GM23338 (cell line): ENCODE measurements around the gene PHLDB2. TPM values are rescaled to one million over a fixed set of nuclear protein-coding genes. Genes with fewer than 3 reads are reported as not detected.

Experiments
- ATAC-seq: fragments of 200-7000 bp; cut with Tn5 transposase; 3 replicates; pipeline ENCODE4 v1.9.1; 2020
- DNase-seq: peaks from one replicate; pipeline ENCODE4 v3.0.0-alpha.2; 2015; ENCODE audit warnings: low spot score
- H2AFZ ChIP-seq: fragments of 200-600 bp; sonication (generic); 2 replicates; pipeline ENCODE4 v1.8.0; 2016; ENCODE audit warnings: antibody characterized with exemption, mild to moderate bottlenecking, moderate library complexity
- H3F3A ChIP-seq: fragments of 200-600 bp; sonication (generic); replicated peaks from 2 replicates; pipeline ENCODE4 v1.8.0; 2017; ENCODE audit warnings: antibody characterized with exemption, mixed run types, low read depth
- H3K27ac ChIP-seq: fragments of 200-600 bp; sonication (generic); 2 replicates; pipeline ENCODE4 v1.6.1; 2016; ENCODE audit warnings: low read depth
- H3K27me3 ChIP-seq: fragments of 200-600 bp; sonication (generic); 2 replicates; pipeline ENCODE4 v1.8.0; 2016; ENCODE audit warnings: mild to moderate bottlenecking, mixed run types, moderate library complexity; ENCODE audit not compliant: insufficient read depth
- H3K36me3 ChIP-seq: fragments of 200-600 bp; sonication (generic); 2 replicates; pipeline ENCODE4 v1.8.0; 2016; ENCODE audit warnings: mild to moderate bottlenecking; ENCODE audit not compliant: insufficient read depth
- H3K4me1 ChIP-seq: fragments of 200-600 bp; sonication (generic); 2 replicates; pipeline ENCODE4 v1.8.0; 2016; ENCODE audit warnings: mild to moderate bottlenecking, moderate library complexity; ENCODE audit not compliant: insufficient read depth
- H3K4me2 ChIP-seq: fragments of 200-600 bp; sonication (generic); 2 replicates; pipeline ENCODE4 v1.7.1; 2017; ENCODE audit warnings: mixed run types
- H3K4me3 ChIP-seq: fragments of 200-600 bp; sonication (generic); 2 replicates; pipeline ENCODE4 v1.6.1; 2016; ENCODE audit warnings: mixed run types
- H3K79me2 ChIP-seq: fragments of 200-600 bp; sonication (generic); replicated peaks from 2 replicates; pipeline ENCODE4 v1.8.0; 2017; ENCODE audit warnings: mild to moderate bottlenecking; ENCODE audit not compliant: insufficient read depth
- H3K9me2 ChIP-seq: fragments of 200-600 bp; sonication (generic); 2 replicates; pipeline ENCODE4 v1.8.0; 2017; ENCODE audit not compliant: insufficient read depth
- H4K20me1 ChIP-seq: fragments of 200-600 bp; sonication (generic); replicated peaks from 2 replicates; pipeline ENCODE4 v1.8.0; 2017; ENCODE audit warnings: mild to moderate bottlenecking; ENCODE audit not compliant: insufficient read depth
- H3K27ac Mint-ChIP-seq: 2 replicates; pipeline ENCODE4 v1.8.0; 2020; ENCODE audit warnings: inconsistent platforms, mild to moderate bottlenecking, moderate library complexity, mixed read lengths
- H3K27me3 Mint-ChIP-seq: 3 replicates; pipeline ENCODE4 v1.8.0; 2022; ENCODE audit warnings: low read depth, mild to moderate bottlenecking, moderate library complexity, mixed read lengths, inconsistent platforms; ENCODE audit not compliant: insufficient read depth, poor library complexity
- H3K36me3 Mint-ChIP-seq: 3 replicates; pipeline ENCODE4 v1.8.0; 2021; ENCODE audit warnings: low read depth, mild to moderate bottlenecking, inconsistent platforms, moderate library complexity, mixed read lengths
- H3K4me1 Mint-ChIP-seq: 3 replicates; pipeline ENCODE4 v1.8.0; 2020; ENCODE audit warnings: mild to moderate bottlenecking, inconsistent platforms, mixed read lengths
- H3K4me3 Mint-ChIP-seq: 3 replicates; pipeline ENCODE4 v1.8.0; 2021; ENCODE audit warnings: moderate library complexity, mild to moderate bottlenecking, inconsistent platforms, mixed read lengths
- H3K9me3 Mint-ChIP-seq: 3 replicates; pipeline ENCODE4 v1.8.0; 2020; ENCODE audit warnings: moderate library complexity, mild to moderate bottlenecking, inconsistent platforms, mixed read lengths
- CREB1 ChIP-seq: fragments of 250-450 bp; sonication (Bioruptor Pico); IDR thresholded peaks from 2 replicates; pipeline ENCODE4 v1.5.0; 2020; ENCODE audit warnings: low read depth, mild to moderate bottlenecking, moderate library complexity
- CTCF ChIP-seq, 2 experiments: fragments of 200-600 bp in 1 of 2; sonication (generic) in 1 of 2; conservative IDR thresholded peaks; 2 replicates each; pipeline versions ENCODE4 v1.5.1 to v1.6.1; 2016 to 2017; ENCODE audit warnings: antibody characterized with exemption in 2 of 2, low read depth in 2 of 2, mild to moderate bottlenecking in 2 of 2, moderate library complexity in 1 of 2
- EZH2 ChIP-seq: fragments of 200-600 bp; sonication (generic); IDR thresholded peaks from one replicate; pipeline ENCODE4 v1.8.0; 2017; ENCODE audit warnings: antibody characterized with exemption, mild to moderate bottlenecking, low read depth; ENCODE audit not compliant: unreplicated experiment
- EZH2phosphoT487 ChIP-seq: fragments of 200-600 bp; sonication (generic); IDR thresholded peaks from one replicate; pipeline ENCODE4 v1.8.1; 2018; ENCODE audit warnings: antibody characterized with exemption; ENCODE audit not compliant: unreplicated experiment
- JUNB ChIP-seq: IDR thresholded peaks from one replicate; pipeline ENCODE4 v1.6.1; 2016; ENCODE audit warnings: antibody characterized with exemption; ENCODE audit not compliant: unreplicated experiment
- NANOG ChIP-seq: IDR thresholded peaks from 2 replicates; pipeline ENCODE4 v1.6.1; 2016; ENCODE audit warnings: antibody characterized with exemption, borderline replicate concordance
- POLR2AphosphoS5 ChIP-seq: IDR thresholded peaks from 2 replicates; pipeline ENCODE4 v1.6.1; 2016; ENCODE audit warnings: antibody characterized with exemption, low read depth
- STAT1 ChIP-seq: IDR thresholded peaks from one replicate; pipeline ENCODE4 v1.6.1; 2016; ENCODE audit warnings: antibody characterized with exemption; ENCODE audit not compliant: unreplicated experiment
- ZNF114 ChIP-seq: fragments of 250-450 bp; sonication (Bioruptor Pico); IDR thresholded peaks from 2 replicates; pipeline ENCODE4 v1.5.0; 2020; ENCODE audit warnings: mild to moderate bottlenecking, moderate library complexity
- ZNF331 ChIP-seq: fragments of 250-450 bp; sonication (Bioruptor Pico); IDR thresholded peaks from 2 replicates; pipeline ENCODE4 v1.5.0; 2020; ENCODE audit warnings: low read depth, mild to moderate bottlenecking, moderate library complexity
- polyA plus RNA-seq: library from polyadenylated mRNA; unstranded; fragments of >200 nt; fragmentation: Nextera tagmentation; extraction: Ambion mirVana; gene quantifications from 2 replicates; pipeline ENCODE4 v1.2.1, GENCODE V29; 2016
- total RNA-seq: library from RNA; depleted of rRNA; stranded (reverse); fragments of >200 nt; shearing (Covaris generic); gene quantifications from 2 replicates; pipeline ENCODE4 v1.2.3, GENCODE V29; 2014
- TF ChIP-seq, protein P1 (sequence below): IDR thresholded peaks from 2 replicates; pipeline ENCODE4 v1.6.1; 2016; ENCODE audit warnings: antibody characterized with exemption
- TF ChIP-seq, protein P2 (sequence below): IDR thresholded peaks from one replicate; pipeline ENCODE4 v1.6.1; 2018; ENCODE audit warnings: antibody characterized with exemption; ENCODE audit not compliant: unreplicated experiment
- TF ChIP-seq, protein P3 (sequence below): fragments of 250-450 bp; sonication (Bioruptor Pico); IDR thresholded peaks from 2 replicates; pipeline ENCODE4 v1.5.0; 2020; ENCODE audit warnings: mild to moderate bottlenecking, moderate library complexity

PHLDB2 gene
- total and polyA plus RNA-seq, 2 experiments from 2014 or later: 19.5 to 33.7 TPM

DNA sequence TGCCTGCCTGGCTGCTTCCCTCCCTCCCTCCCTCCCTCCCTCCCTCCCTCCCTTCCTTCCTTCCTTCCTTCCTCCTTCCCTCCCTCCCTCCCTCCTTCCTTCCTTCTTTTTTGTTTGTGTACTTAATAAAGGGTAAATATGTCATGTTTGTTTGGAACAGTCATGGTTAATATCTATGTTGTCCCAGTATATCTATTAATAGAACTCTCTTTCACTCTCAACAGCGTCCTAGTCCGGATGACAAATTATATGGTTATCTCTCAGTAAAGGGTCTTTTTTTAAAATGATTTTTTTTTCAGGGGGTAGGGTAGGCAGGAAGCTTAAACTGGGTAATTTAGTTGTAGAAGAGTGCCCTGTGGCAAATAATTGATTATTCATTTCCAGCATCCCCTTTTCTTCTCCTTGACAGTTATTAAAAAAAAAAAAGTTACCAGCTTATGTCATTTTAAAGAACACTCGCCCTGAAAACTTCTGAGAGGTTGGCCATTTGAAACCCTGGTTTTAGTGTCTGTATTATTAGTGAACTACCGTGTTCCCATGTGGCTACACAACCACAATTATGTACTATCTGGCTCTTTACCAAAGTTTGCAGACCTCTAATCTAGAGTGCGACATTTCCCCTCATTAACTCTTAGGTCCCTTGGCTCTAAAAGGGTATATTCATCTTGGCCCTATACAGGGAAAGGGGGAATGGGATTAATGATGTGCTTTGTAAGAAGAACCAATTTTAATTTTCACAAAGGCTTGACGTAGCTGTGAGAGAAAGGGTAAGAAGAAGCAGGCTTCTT is 153.3 kb downstream of the PHLDB2 start:
- no peaks in the 10 kb centered on the region for H3K9me2 ChIP-seq
- ATAC-seq (no peak), DNase-seq (no peak)
- H3K4me3 ChIP-seq: no peak overlapping the region
- no peaks in the 10 kb centered on the region for H3K79me2 ChIP-seq
- no peaks in the 10 kb centered on the region for H3K36me3 Mint-ChIP-seq
- H3K27ac Mint-ChIP-seq: no peak overlapping the region
- H3K36me3 ChIP-seq: no peaks in the 10 kb centered on the region
- no peaks in the 10 kb centered on the region for H3K9me3 Mint-ChIP-seq
- TF ChIP-seq, protein P1, sequence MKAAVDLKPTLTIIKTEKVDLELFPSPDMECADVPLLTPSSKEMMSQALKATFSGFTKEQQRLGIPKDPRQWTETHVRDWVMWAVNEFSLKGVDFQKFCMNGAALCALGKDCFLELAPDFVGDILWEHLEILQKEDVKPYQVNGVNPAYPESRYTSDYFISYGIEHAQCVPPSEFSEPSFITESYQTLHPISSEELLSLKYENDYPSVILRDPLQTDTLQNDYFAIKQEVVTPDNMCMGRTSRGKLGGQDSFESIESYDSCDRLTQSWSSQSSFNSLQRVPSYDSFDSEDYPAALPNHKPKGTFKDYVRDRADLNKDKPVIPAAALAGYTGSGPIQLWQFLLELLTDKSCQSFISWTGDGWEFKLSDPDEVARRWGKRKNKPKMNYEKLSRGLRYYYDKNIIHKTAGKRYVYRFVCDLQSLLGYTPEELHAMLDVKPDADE: no peak
- TF ChIP-seq STAT1 (no peak), POLR2AphosphoS5 (no peak), NANOG (no peak), CREB1 (CRISPR knock-in tag) (no peak), ZNF331 (CRISPR knock-in tag) (no peak), CTCF (conservative IDR thresholded peaks at IDR 0.05; ENCODE audit: low read depth in 2 of 2) (no peak), EZH2phosphoT487 (no peak), JUNB (no peak), EZH2 (no peak), ZNF114 (CRISPR knock-in tag) (no peak)
- TF ChIP-seq, protein P2, sequence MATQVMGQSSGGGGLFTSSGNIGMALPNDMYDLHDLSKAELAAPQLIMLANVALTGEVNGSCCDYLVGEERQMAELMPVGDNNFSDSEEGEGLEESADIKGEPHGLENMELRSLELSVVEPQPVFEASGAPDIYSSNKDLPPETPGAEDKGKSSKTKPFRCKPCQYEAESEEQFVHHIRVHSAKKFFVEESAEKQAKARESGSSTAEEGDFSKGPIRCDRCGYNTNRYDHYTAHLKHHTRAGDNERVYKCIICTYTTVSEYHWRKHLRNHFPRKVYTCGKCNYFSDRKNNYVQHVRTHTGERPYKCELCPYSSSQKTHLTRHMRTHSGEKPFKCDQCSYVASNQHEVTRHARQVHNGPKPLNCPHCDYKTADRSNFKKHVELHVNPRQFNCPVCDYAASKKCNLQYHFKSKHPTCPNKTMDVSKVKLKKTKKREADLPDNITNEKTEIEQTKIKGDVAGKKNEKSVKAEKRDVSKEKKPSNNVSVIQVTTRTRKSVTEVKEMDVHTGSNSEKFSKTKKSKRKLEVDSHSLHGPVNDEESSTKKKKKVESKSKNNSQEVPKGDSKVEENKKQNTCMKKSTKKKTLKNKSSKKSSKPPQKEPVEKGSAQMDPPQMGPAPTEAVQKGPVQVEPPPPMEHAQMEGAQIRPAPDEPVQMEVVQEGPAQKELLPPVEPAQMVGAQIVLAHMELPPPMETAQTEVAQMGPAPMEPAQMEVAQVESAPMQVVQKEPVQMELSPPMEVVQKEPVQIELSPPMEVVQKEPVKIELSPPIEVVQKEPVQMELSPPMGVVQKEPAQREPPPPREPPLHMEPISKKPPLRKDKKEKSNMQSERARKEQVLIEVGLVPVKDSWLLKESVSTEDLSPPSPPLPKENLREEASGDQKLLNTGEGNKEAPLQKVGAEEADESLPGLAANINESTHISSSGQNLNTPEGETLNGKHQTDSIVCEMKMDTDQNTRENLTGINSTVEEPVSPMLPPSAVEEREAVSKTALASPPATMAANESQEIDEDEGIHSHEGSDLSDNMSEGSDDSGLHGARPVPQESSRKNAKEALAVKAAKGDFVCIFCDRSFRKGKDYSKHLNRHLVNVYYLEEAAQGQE: no peak
- TF ChIP-seq, protein P3, sequence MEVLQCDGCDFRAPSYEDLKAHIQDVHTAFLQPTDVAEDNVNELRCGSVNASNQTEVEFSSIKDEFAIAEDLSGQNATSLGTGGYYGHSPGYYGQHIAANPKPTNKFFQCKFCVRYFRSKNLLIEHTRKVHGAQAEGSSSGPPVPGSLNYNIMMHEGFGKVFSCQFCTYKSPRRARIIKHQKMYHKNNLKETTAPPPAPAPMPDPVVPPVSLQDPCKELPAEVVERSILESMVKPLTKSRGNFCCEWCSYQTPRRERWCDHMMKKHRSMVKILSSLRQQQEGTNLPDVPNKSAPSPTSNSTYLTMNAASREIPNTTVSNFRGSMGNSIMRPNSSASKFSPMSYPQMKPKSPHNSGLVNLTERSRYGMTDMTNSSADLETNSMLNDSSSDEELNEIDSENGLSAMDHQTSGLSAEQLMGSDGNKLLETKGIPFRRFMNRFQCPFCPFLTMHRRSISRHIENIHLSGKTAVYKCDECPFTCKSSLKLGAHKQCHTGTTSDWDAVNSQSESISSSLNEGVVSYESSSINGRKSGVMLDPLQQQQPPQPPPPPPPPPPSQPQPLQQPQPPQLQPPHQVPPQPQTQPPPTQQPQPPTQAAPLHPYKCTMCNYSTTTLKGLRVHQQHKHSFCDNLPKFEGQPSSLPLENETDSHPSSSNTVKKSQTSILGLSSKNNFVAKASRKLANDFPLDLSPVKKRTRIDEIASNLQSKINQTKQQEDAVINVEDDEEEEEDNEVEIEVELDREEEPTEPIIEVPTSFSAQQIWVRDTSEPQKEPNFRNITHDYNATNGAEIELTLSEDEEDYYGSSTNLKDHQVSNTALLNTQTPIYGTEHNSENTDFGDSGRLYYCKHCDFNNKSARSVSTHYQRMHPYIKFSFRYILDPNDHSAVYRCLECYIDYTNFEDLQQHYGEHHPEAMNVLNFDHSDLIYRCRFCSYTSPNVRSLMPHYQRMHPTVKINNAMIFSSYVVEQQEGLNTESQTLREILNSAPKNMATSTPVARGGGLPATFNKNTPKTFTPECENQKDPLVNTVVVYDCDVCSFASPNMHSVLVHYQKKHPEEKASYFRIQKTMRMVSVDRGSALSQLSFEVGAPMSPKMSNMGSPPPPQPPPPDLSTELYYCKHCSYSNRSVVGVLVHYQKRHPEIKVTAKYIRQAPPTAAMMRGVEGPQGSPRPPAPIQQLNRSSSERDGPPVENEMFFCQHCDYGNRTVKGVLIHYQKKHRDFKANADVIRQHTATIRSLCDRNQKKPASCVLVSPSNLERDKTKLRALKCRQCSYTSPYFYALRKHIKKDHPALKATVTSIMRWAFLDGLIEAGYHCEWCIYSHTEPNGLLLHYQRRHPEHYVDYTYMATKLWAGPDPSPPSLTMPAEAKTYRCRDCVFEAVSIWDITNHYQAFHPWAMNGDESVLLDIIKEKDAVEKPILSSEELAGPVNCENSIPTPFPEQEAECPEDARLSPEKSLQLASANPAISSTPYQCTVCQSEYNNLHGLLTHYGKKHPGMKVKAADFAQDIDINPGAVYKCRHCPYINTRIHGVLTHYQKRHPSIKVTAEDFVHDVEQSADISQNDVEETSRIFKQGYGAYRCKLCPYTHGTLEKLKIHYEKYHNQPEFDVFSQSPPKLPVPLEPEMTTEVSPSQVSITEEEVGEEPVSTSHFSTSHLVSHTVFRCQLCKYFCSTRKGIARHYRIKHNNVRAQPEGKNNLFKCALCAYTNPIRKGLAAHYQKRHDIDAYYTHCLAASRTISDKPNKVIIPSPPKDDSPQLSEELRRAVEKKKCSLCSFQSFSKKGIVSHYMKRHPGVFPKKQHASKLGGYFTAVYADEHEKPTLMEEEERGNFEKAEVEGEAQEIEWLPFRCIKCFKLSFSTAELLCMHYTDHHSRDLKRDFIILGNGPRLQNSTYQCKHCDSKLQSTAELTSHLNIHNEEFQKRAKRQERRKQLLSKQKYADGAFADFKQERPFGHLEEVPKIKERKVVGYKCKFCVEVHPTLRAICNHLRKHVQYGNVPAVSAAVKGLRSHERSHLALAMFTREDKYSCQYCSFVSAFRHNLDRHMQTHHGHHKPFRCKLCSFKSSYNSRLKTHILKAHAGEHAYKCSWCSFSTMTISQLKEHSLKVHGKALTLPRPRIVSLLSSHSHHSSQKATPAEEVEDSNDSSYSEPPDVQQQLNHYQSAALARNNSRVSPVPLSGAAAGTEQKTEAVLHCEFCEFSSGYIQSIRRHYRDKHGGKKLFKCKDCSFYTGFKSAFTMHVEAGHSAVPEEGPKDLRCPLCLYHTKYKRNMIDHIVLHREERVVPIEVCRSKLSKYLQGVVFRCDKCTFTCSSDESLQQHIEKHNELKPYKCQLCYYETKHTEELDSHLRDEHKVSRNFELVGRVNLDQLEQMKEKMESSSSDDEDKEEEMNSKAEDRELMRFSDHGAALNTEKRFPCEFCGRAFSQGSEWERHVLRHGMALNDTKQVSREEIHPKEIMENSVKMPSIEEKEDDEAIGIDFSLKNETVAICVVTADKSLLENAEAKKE: no peak
- no peaks in the 10 kb centered on the region for H3K27me3 ChIP-seq
- H3K27ac ChIP-seq: no peak overlapping the region
- H3K4me3 Mint-ChIP-seq: no peak overlapping the region
- H3F3A ChIP-seq: no peaks in the 10 kb centered on the region
- peaks cover 8% of the 10 kb centered on the region for H3K27me3 Mint-ChIP-seq
- H3K4me1 ChIP-seq: no peaks in the 10 kb centered on the region; the same call in 1 of the 2 replicates
- no peaks in the 10 kb centered on the region; the same call in 1 of the 2 replicates for H4K20me1 ChIP-seq
- H3K4me2 ChIP-seq: no peak overlapping the region
- no peak overlapping the region for H2AFZ ChIP-seq
- H3K4me1 Mint-ChIP-seq: peaks cover 10% of the 10 kb centered on the region
